ENCODE results near the gene HSPB6. TPM values are rescaled to one million over a fixed set of nuclear protein-coding genes. Genes with fewer than 3 reads are reported as not detected.

Gene HSPB6
- total RNA-seq, 2 experiments from 2014 or later: 0.53 to 0.93 TPM

GRCh38 chr19:35732540-35733179 is 24.2 kb downstream of the HSPB6 start:
- no peak for ATAC-seq
- intact Hi-C loops (cut with DNase I, micrococcal nuclease): no loop called here
- Mint-ChIP-seq H3K4me1 (no peaks in the 10 kb centered on the region), H3K4me3 (no peak overlapping the region), H3K36me3 (ENCODE audit: low read depth) (peaks cover 49% of the 10 kb centered on the region), H3K27me3 (no peaks in the 10 kb centered on the region), H3K9me3 (ENCODE audit: low read depth) (no peaks in the 10 kb centered on the region), H3K27ac (no peak overlapping the region)
- POLR2A ChIA-PET: interaction anchor here (0.7 kb wide), 1 partner anchor 14 kb away, joined by 4 read pairs; no protein-coding TSS in a partner anchor
- CTCF ChIA-PET: no interaction called here
- no peak for DNase-seq

- no peak overlapping the region for H3K4me3 Mint-ChIP-seq
- no peaks in the 10 kb centered on the region for H3K9me3 Mint-ChIP-seq (ENCODE audit: low read depth)
- POLR2A ChIA-PET: interaction anchor here (0.7 kb wide), 1 partner anchor 13 kb away, joined by 4 read pairs; no protein-coding TSS in a partner anchor
- no peaks in the 10 kb centered on the region for H3K4me1 Mint-ChIP-seq
- intact Hi-C loops (cut with DNase I, micrococcal nuclease): no loop called here
- H3K36me3 Mint-ChIP-seq (ENCODE audit: low read depth): peaks cover 50% of the 10 kb centered on the region
- no peak for ATAC-seq
- CTCF ChIA-PET: interaction anchor here (0.6 kb wide), 1 partner anchor 35 kb away, joined by 3 read pairs; no protein-coding TSS in a partner anchor
- no peak overlapping the region for H3K27ac Mint-ChIP-seq
- DNase-seq: no peak
- no peaks in the 10 kb centered on the region for H3K27me3 Mint-ChIP-seq
Observed at GRCh38 chr19:35731779-35732405, 24.9 kb downstream of the HSPB6 start.

- Mint-ChIP-seq H3K4me3 (no peak overlapping the region), H3K27me3 (no peaks in the 10 kb centered on the region), H3K4me1 (no peaks in the 10 kb centered on the region), H3K27ac (no peak overlapping the region), H3K36me3 (ENCODE audit: low read depth) (peaks cover 49% of the 10 kb centered on the region), H3K9me3 (ENCODE audit: low read depth) (no peaks in the 10 kb centered on the region)
- POLR2A ChIA-PET: no interaction called here
- DNase-seq (no peak), ATAC-seq (no peak)
- CTCF ChIA-PET: no interaction called here
- intact Hi-C loops (cut with DNase I, micrococcal nuclease): no loop called here
Observed at GRCh38 chr19:35731353-35731752, 25.5 kb downstream of the HSPB6 start.

- Mint-ChIP-seq H3K4me3 (no peak overlapping the region), H3K36me3 (ENCODE audit: low read depth) (peaks cover 50% of the 10 kb centered on the region), H3K27ac (no peak overlapping the region), H3K9me3 (ENCODE audit: low read depth) (no peaks in the 10 kb centered on the region), H3K4me1 (no peaks in the 10 kb centered on the region), H3K27me3 (no peaks in the 10 kb centered on the region)
- intact Hi-C loops (cut with DNase I, micrococcal nuclease): no loop called here
- DNase-seq (no peak), ATAC-seq (no peak)
- ChIA-PET CTCF (no interaction called here), POLR2A (interaction anchor here (1.0 kb wide), 1 partner anchor 10 kb away, joined by 3 read pairs; no protein-coding TSS in a partner anchor)
Observed at GRCh38 chr19:35730326-35730725, 26.5 kb downstream of the HSPB6 start.

- Mint-ChIP-seq H3K36me3 (ENCODE audit: low read depth) (peaks cover 56% of the 10 kb centered on the region), H3K27me3 (no peaks in the 10 kb centered on the region), H3K4me3 (no peak overlapping the region), H3K4me1 (no peaks in the 10 kb centered on the region), H3K27ac (no peak overlapping the region), H3K9me3 (ENCODE audit: low read depth) (no peaks in the 10 kb centered on the region)
- ATAC-seq: no peak
- POLR2A ChIA-PET: interaction anchor here (0.7 kb wide), 2 partner anchors 10 to 11 kb away, joined by 3 to 4 read pairs; no protein-coding TSS in a partner anchor
- intact Hi-C loops (cut with DNase I, micrococcal nuclease): no loop called here
- CTCF ChIA-PET: no interaction called here
- DNase-seq: no peak
Observed at GRCh38 chr19:35729763-35730162, 27.1 kb downstream of the HSPB6 start.

- CTCF ChIA-PET: no interaction called here
- intact Hi-C loops (cut with DNase I, micrococcal nuclease): no loop called here
- H3K27ac Mint-ChIP-seq: no peak overlapping the region
Observed at GRCh38 chr19:35729021-35729420, 27.8 kb downstream of the HSPB6 start.

GRCh38 chr19:35727956-35728706 is 28.7 kb downstream of the HSPB6 start:
- Mint-ChIP-seq H3K4me1 (no peaks in the 10 kb centered on the region), H3K4me3 (no peak overlapping the region), H3K36me3 (ENCODE audit: low read depth) (peaks cover 61% of the 10 kb centered on the region), H3K9me3 (ENCODE audit: low read depth) (no peaks in the 10 kb centered on the region), H3K27me3 (no peaks in the 10 kb centered on the region), H3K27ac (no peak overlapping the region)
- ChIA-PET POLR2A (interaction anchor here (1.1 kb wide), 1 partner anchor 10 kb away, joined by 3 read pairs; no protein-coding TSS in a partner anchor), CTCF (interaction anchor here (0.6 kb wide), 1 partner anchor 12 kb away, joined by 3 read pairs; no protein-coding TSS in a partner anchor)
- no peak for ATAC-seq
- DNase-seq: no peak
- intact Hi-C loops (cut with DNase I, micrococcal nuclease): no loop called here

More at GRCh38 chr19:35729021-35729420, 27.8 kb downstream of the HSPB6 start:
- no peaks in the 10 kb centered on the region for H3K9me3 Mint-ChIP-seq (ENCODE audit: low read depth)
- no peaks in the 10 kb centered on the region for H3K27me3 Mint-ChIP-seq
- POLR2A ChIA-PET: no interaction called here
- ATAC-seq (no peak), DNase-seq (no peak)
- H3K4me1 Mint-ChIP-seq: no peaks in the 10 kb centered on the region
- H3K4me3 Mint-ChIP-seq: no peak overlapping the region
- peaks cover 59% of the 10 kb centered on the region for H3K36me3 Mint-ChIP-seq (ENCODE audit: low read depth)

- peaks cover 65% of the 10 kb centered on the region for H3K36me3 Mint-ChIP-seq (ENCODE audit: low read depth)
- ChIA-PET CTCF (interaction anchor here (0.6 kb wide), 1 partner anchor 13 kb away, joined by 3 read pairs; no protein-coding TSS in a partner anchor), POLR2A (interaction anchor here (0.6 to 1.1 kb wide), 2 partner anchors 9 to 13 kb away, joined by 3 to 5 read pairs; no protein-coding TSS in a partner anchor)
- ATAC-seq (no peak), DNase-seq (no peak)
- no peak overlapping the region for H3K4me3 Mint-ChIP-seq
- H3K27me3 Mint-ChIP-seq: no peaks in the 10 kb centered on the region
- H3K27ac Mint-ChIP-seq: no peak overlapping the region
- no peaks in the 10 kb centered on the region for H3K4me1 Mint-ChIP-seq
- intact Hi-C loops (cut with DNase I, micrococcal nuclease): no loop called here
- H3K9me3 Mint-ChIP-seq (ENCODE audit: low read depth): no peaks in the 10 kb centered on the region
Observed at GRCh38 chr19:35727053-35727955, 29.5 kb downstream of the HSPB6 start.

- H3K27ac Mint-ChIP-seq: no peak overlapping the region
- no peaks in the 10 kb centered on the region for H3K9me3 Mint-ChIP-seq (ENCODE audit: low read depth)
- H3K4me1 Mint-ChIP-seq: peaks cover 7% of the 10 kb centered on the region
- POLR2A ChIA-PET: no interaction called here
- H3K4me3 Mint-ChIP-seq: no peak overlapping the region
- intact Hi-C loops (cut with DNase I, micrococcal nuclease): no loop called here
- peaks cover 62% of the 10 kb centered on the region for H3K36me3 Mint-ChIP-seq (ENCODE audit: low read depth)
- CTCF ChIA-PET: no interaction called here
- no peaks in the 10 kb centered on the region for H3K27me3 Mint-ChIP-seq
- no peak for DNase-seq
- ATAC-seq: no peak
Observed at GRCh38 chr19:35725216-35725861, 31.5 kb downstream of the HSPB6 start.

GRCh38 chr19:35724560-35724959 is 32.3 kb downstream of the HSPB6 start:
- Mint-ChIP-seq H3K27me3 (no peaks in the 10 kb centered on the region), H3K4me1 (peaks cover 12% of the 10 kb centered on the region), H3K4me3 (no peak overlapping the region), H3K27ac (no peak overlapping the region), H3K9me3 (ENCODE audit: low read depth) (no peaks in the 10 kb centered on the region), H3K36me3 (ENCODE audit: low read depth) (peaks cover 62% of the 10 kb centered on the region)
- no peak for ATAC-seq
- intact Hi-C loops (cut with DNase I, micrococcal nuclease): no loop called here
- no peak for DNase-seq
- ChIA-PET POLR2A (interaction anchor here (1.7 kb wide), 1 partner anchor 16 kb away, joined by 6 read pairs; no protein-coding TSS in a partner anchor), CTCF (interaction anchor here (1.1 kb wide), 1 partner anchor 12 kb away, joined by 3 read pairs; no protein-coding TSS in a partner anchor)

Data from activated CD4-positive, alpha-beta T cell treated with anti-CD3 and anti-CD28 coated beads for 36 hours (primary cell).